ENCODE measurements around the gene HSPA12B. TPM values are rescaled to one million over a fixed set of nuclear protein-coding genes. Genes with fewer than 3 reads are reported as not detected.

The HSPA12B gene
- polyA plus RNA-seq, 4 donors, result 2.7 to 9.7 (median 4.1) TPM; not detected in 1

GRCh38 chr20:3781153-3781910 is 48.8 kb downstream of the HSPA12B start, which contains the start of gene SPEF1:
Gene SPEF1, minus strand, starts transcription at chr20:3781448. Its CDS starts 161 bp downstream, at chr20:3781287.
- peak; percentile 90 to 92 for DNase-seq
- H3K4me1 ChIP-seq (ENCODE audit: control insufficient read depth in 3 of 3, insufficient read depth in 2 of 3, low read depth in 1 of 3, low read length in 2 of 3), result peaks cover 4 to 67% (median 15%) of the 10 kb centered on the region in 3 donors
- H3K9me3 ChIP-seq (ENCODE audit: control insufficient read depth in 2 of 2, insufficient read depth in 1 of 2, low read depth in 1 of 2, low read length in 1 of 2), result peaks cover 0 to 6% of the 10 kb centered on the region in 2 donors
- 16 to 17% (median 16%) methylated on average over 28 of the region's 28 CpGs for WGBS, 3 donors
- H3K4me3 ChIP-seq (ENCODE audit: low read depth in 1 of 3, low read length in 3 of 3), result peak within 1 kb of the TSS in 2 of 3 donors; percentile 40 to 49
- peaks cover 0 to 35% (median 2%) of the 10 kb centered on the region in 3 donors for H3K36me3 ChIP-seq (ENCODE audit: control insufficient read depth in 3 of 3, insufficient read depth in 2 of 3, low read depth in 1 of 3, low read length in 3 of 3)
- H3K27me3 ChIP-seq (ENCODE audit: control insufficient read depth in 3 of 3, insufficient read depth in 3 of 3, low read length in 3 of 3), result peaks cover 0 to 32% (median 0%) of the 10 kb centered on the region in 3 donors
- H3K27ac ChIP-seq (ENCODE audit: low read depth in 1 of 3, low read length in 2 of 3), result peak within 1 kb of the TSS in 1 of 3 donors; percentile 9
- FAIRE-seq, result no peak

GRCh38 chr20:3782597-3782996 is 50.1 kb downstream of the HSPA12B start:
- DNase-seq, result no peak

GRCh38 chr20:3783068-3783489 is 50.6 kb downstream of the HSPA12B start:
- DNase-seq, result peak in 1 of 2 donors; percentile 87
- Histone ChIP-seq H3K27me3 (ENCODE audit: control insufficient read depth in 3 of 3, insufficient read depth in 3 of 3, low read length in 3 of 3) (peaks cover 0 to 18% (median 0%) of the 10 kb centered on the region in 3 donors), H3K4me3 (ENCODE audit: low read depth in 1 of 3, low read length in 3 of 3) (no peak overlapping the region), H3K27ac (ENCODE audit: low read depth in 1 of 3, low read length in 2 of 3) (peak overlapping the region in 1 of 3 donors; percentile 70), H3K9me3 (ENCODE audit: control insufficient read depth in 2 of 2, insufficient read depth in 1 of 2, low read depth in 1 of 2, low read length in 1 of 2) (no peaks in the 10 kb centered on the region), H3K4me1 (ENCODE audit: control insufficient read depth in 3 of 3, insufficient read depth in 2 of 3, low read depth in 1 of 3, low read length in 2 of 3) (peaks cover 4 to 57% (median 11%) of the 10 kb centered on the region in 3 donors), H3K36me3 (ENCODE audit: control insufficient read depth in 3 of 3, insufficient read depth in 2 of 3, low read depth in 1 of 3, low read length in 3 of 3) (peaks cover 0 to 35% (median 2%) of the 10 kb centered on the region in 3 donors)
- 34 to 62% (median 38%) methylated on average over 2 of the region's 2 CpGs for WGBS, 3 donors
- FAIRE-seq, result no peak

More at GRCh38 chr20:3782597-3782996, 50.1 kb downstream of the HSPA12B start:
- Histone ChIP-seq H3K27ac (ENCODE audit: low read depth in 1 of 3, low read length in 2 of 3) (peak overlapping the region in 1 of 3 donors; percentile 70), H3K36me3 (ENCODE audit: control insufficient read depth in 3 of 3, insufficient read depth in 2 of 3, low read depth in 1 of 3, low read length in 3 of 3) (peaks cover 0 to 35% (median 2%) of the 10 kb centered on the region in 3 donors), H3K9me3 (ENCODE audit: control insufficient read depth in 2 of 2, insufficient read depth in 1 of 2, low read depth in 1 of 2, low read length in 1 of 2) (no peaks in the 10 kb centered on the region), H3K4me1 (ENCODE audit: control insufficient read depth in 3 of 3, insufficient read depth in 2 of 3, low read depth in 1 of 3, low read length in 2 of 3) (peaks cover 4 to 61% (median 11%) of the 10 kb centered on the region in 3 donors), H3K27me3 (ENCODE audit: control insufficient read depth in 3 of 3, insufficient read depth in 3 of 3, low read length in 3 of 3) (peaks cover 0 to 22% (median 0%) of the 10 kb centered on the region in 3 donors), H3K4me3 (ENCODE audit: low read depth in 1 of 3, low read length in 3 of 3) (no peak overlapping the region)
- no peak for FAIRE-seq
- 79 to 86% (median 81%) methylated on average over 6 of the region's 6 CpGs for WGBS, 3 donors

GRCh38 chr20:3783511-3784195 is 51.2 kb downstream of the HSPA12B start:
- Histone ChIP-seq H3K4me1 (ENCODE audit: control insufficient read depth in 3 of 3, insufficient read depth in 2 of 3, low read depth in 1 of 3, low read length in 2 of 3) (peaks cover 4 to 57% (median 11%) of the 10 kb centered on the region in 3 donors), H3K27me3 (ENCODE audit: control insufficient read depth in 3 of 3, insufficient read depth in 3 of 3, low read length in 3 of 3) (peaks cover 0 to 12% (median 0%) of the 10 kb centered on the region in 3 donors), H3K27ac (ENCODE audit: low read depth in 1 of 3, low read length in 2 of 3) (peak overlapping the region in 1 of 3 donors; percentile 51), H3K4me3 (ENCODE audit: low read depth in 1 of 3, low read length in 3 of 3) (no peak overlapping the region), H3K9me3 (ENCODE audit: control insufficient read depth in 2 of 2, insufficient read depth in 1 of 2, low read depth in 1 of 2, low read length in 1 of 2) (no peaks in the 10 kb centered on the region), H3K36me3 (ENCODE audit: control insufficient read depth in 3 of 3, insufficient read depth in 2 of 3, low read depth in 1 of 3, low read length in 3 of 3) (peaks cover 0 to 35% (median 2%) of the 10 kb centered on the region in 3 donors)
- WGBS, 3 donors, result 69 to 73% (median 71%) methylated on average over 9 to 10 of the region's 10 CpGs
- DNase-seq (no peak), FAIRE-seq (no peak)

GRCh38 chr20:3784216-3784853 is 51.9 kb downstream of the HSPA12B start:
- Histone ChIP-seq H3K4me1 (ENCODE audit: control insufficient read depth in 3 of 3, insufficient read depth in 2 of 3, low read depth in 1 of 3, low read length in 2 of 3) (peaks cover 4 to 57% (median 11%) of the 10 kb centered on the region in 3 donors), H3K36me3 (ENCODE audit: control insufficient read depth in 3 of 3, insufficient read depth in 2 of 3, low read depth in 1 of 3, low read length in 3 of 3) (peaks cover 0 to 35% (median 2%) of the 10 kb centered on the region in 3 donors), H3K27ac (ENCODE audit: low read depth in 1 of 3, low read length in 2 of 3) (peak overlapping the region in 1 of 3 donors; percentile 51), H3K27me3 (ENCODE audit: control insufficient read depth in 3 of 3, insufficient read depth in 3 of 3, low read length in 3 of 3) (peaks cover 0 to 5% (median 0%) of the 10 kb centered on the region in 3 donors), H3K9me3 (ENCODE audit: control insufficient read depth in 2 of 2, insufficient read depth in 1 of 2, low read depth in 1 of 2, low read length in 1 of 2) (no peaks in the 10 kb centered on the region), H3K4me3 (ENCODE audit: low read depth in 1 of 3, low read length in 3 of 3) (no peak overlapping the region)
- 75 to 81% (median 80%) methylated on average over 16 to 17 of the region's 17 CpGs for WGBS, 3 donors
- DNase-seq (no peak), FAIRE-seq (no peak)

GRCh38 chr20:3784863-3785239 is 52.4 kb downstream of the HSPA12B start:
- DNase-seq (no peak), FAIRE-seq (no peak)
- no peak overlapping the region for H3K27ac ChIP-seq (ENCODE audit: low read depth in 1 of 3, low read length in 2 of 3)
- peak overlapping the region in 2 of 3 donors; percentile 64 to 91 for H3K4me3 ChIP-seq (ENCODE audit: low read depth in 1 of 3, low read length in 3 of 3)
- peaks cover 0 to 35% (median 2%) of the 10 kb centered on the region in 3 donors for H3K36me3 ChIP-seq (ENCODE audit: control insufficient read depth in 3 of 3, insufficient read depth in 2 of 3, low read depth in 1 of 3, low read length in 3 of 3)
- no peaks in the 10 kb centered on the region for H3K9me3 ChIP-seq (ENCODE audit: control insufficient read depth in 2 of 2, insufficient read depth in 1 of 2, low read depth in 1 of 2, low read length in 1 of 2)
- H3K27me3 ChIP-seq (ENCODE audit: control insufficient read depth in 3 of 3, insufficient read depth in 3 of 3, low read length in 3 of 3), result no peaks in the 10 kb centered on the region
- H3K4me1 ChIP-seq (ENCODE audit: control insufficient read depth in 3 of 3, insufficient read depth in 2 of 3, low read depth in 1 of 3, low read length in 2 of 3), result peaks cover 4 to 57% (median 11%) of the 10 kb centered on the region in 3 donors
- WGBS, 3 donors, result 84 to 90% (median 85%) methylated on average over 6 of the region's 6 CpGs

- peaks cover 0 to 35% (median 2%) of the 10 kb centered on the region in 3 donors for H3K36me3 ChIP-seq (ENCODE audit: control insufficient read depth in 3 of 3, insufficient read depth in 2 of 3, low read depth in 1 of 3, low read length in 3 of 3)
- peaks cover 4 to 57% (median 11%) of the 10 kb centered on the region in 3 donors for H3K4me1 ChIP-seq (ENCODE audit: control insufficient read depth in 3 of 3, insufficient read depth in 2 of 3, low read depth in 1 of 3, low read length in 2 of 3)
- H3K27me3 ChIP-seq (ENCODE audit: control insufficient read depth in 3 of 3, insufficient read depth in 3 of 3, low read length in 3 of 3), result no peaks in the 10 kb centered on the region
- FAIRE-seq (no peak), DNase-seq (peak in 1 of 2 donors; percentile 53)
- peak overlapping the region; percentile 64 to 91 (median 65) for H3K4me3 ChIP-seq (ENCODE audit: low read depth in 1 of 3, low read length in 3 of 3)
- H3K9me3 ChIP-seq (ENCODE audit: control insufficient read depth in 2 of 2, insufficient read depth in 1 of 2, low read depth in 1 of 2, low read length in 1 of 2), result no peaks in the 10 kb centered on the region
- WGBS, 3 donors, result 34 to 41% (median 38%) methylated on average over 55 to 79 of the region's 79 CpGs
- H3K27ac ChIP-seq (ENCODE audit: low read depth in 1 of 3, low read length in 2 of 3), result peak overlapping the region; percentile 52 to 70 (median 68)
Observed at GRCh38 chr20:3785240-3786125, 53.0 kb downstream of the HSPA12B start.

All from small intestine (tissue), 7 donors.